Ovary (tissue), 9 donors: Measurements from ENCODE around the gene MAN2A1. TPM values are rescaled to one million over a fixed set of nuclear protein-coding genes. Genes with fewer than 3 reads are reported as not detected.

Source experiments
- DNase-seq, 5 donors: peaks; one replicate each; pipeline ENCODE4 v3.0.0-alpha.2; 2019 to 2020
- H3K27ac ChIP-seq, 2 donors: fragments of 200-600 bp; one replicate each; pipeline versions ENCODE4 v1.5.1 to v1.8.0; 2019 to 2022
- H3K27me3 ChIP-seq: fragments of 200-600 bp; one replicate; pipeline ENCODE4 v1.8.0; 2022
- H3K36me3 ChIP-seq: fragments of 200-600 bp; sonication (generic); one replicate; pipeline ENCODE4 v1.5.1; 2019
- H3K4me1 ChIP-seq: one replicate; pipeline ENCODE4 v1.8.1; 2013; ENCODE audit warnings: mild to moderate bottlenecking, moderate library complexity; ENCODE audit not compliant: insufficient read depth
- H3K4me3 ChIP-seq: fragments of 200-600 bp; sonication (generic); one replicate; pipeline ENCODE4 v1.5.1; 2017
- H3K9me3 ChIP-seq, 2 donors: fragments of 200-600 bp in 1 of 2; sonication (generic) in 1 of 2; one replicate each; pipeline versions ENCODE4 v1.5.1 to v1.8.1; 2013 to 2019; ENCODE audit warnings: mild to moderate bottlenecking in 1 of 2, moderate library complexity in 1 of 2
- CTCF ChIP-seq, 3 donors: fragments of 450-650 bp in 2 of 3; fragments of 200-600 bp in 1 of 3; IDR thresholded peaks; one replicate each; pipeline versions ENCODE4 v1.5.1 to v1.8.0; 2016 to 2022; ENCODE audit warnings: antibody characterized with exemption in 3 of 3, mild to moderate bottlenecking in 1 of 3
- EP300 ChIP-seq: sonication (generic); formaldehyde crosslinking; IDR thresholded peaks from one replicate; pipeline ENCODE4 v1.6.1; 2017; ENCODE audit warnings: antibody characterized with exemption
- POLR2A ChIP-seq: fragments of 450-650 bp; IDR thresholded peaks from one replicate; pipeline ENCODE4 v1.6.1; 2017; ENCODE audit warnings: antibody characterized with exemption, mild to moderate bottlenecking, moderate library complexity
- WGBS, 3 donors: extraction: QIAGEN DNeasy Blood & Tissue Kit in 1 of 3; methylation state at CpG; one replicate each; pipeline versions ENCODE4 v1.1.5 to v1.1.7; 2013 to 2017; 5-methylcytosine and 5-hydroxymethylcytosine counted together
- intact Hi-C, 4 donors: fragments of 100-400 bp; cut with DNase I; formaldehyde crosslinking; loops; one replicate each; pipeline versions ENCODE4 v1.11.0 to v1.15.1; 2022 to 2023
- polyA plus RNA-seq, 2 donors: library from polyadenylated mRNA; stranded (reverse); fragments of 200-250 nt in 1 of 2; fragments of 350-450 nt in 1 of 2; fragmentation: Illumina TruSeq in 1 of 2; extraction: RNeasy Lipid Tissue Mini Kit (QIAGEN cat#74804) in 1 of 2; gene quantifications; one replicate each; pipeline ENCODE4 v1.2.3, GENCODE V29; 2013 to 2014
- total RNA-seq, 7 donors: library from RNA; depleted of rRNA in 2 of 7; stranded (reverse); fragments of >200 nt in 2 of 7; fragmentation: NEBNext Ultra II Directional in 3 of 7; extraction: Animal tissue kit (Norgen Biotek cat#: 25700) in 3 of 7; gene quantifications; one replicate each; pipeline versions ENCODE4 v1.1.0 to v1.2.4, GENCODE V29; 2016 to 2023
- donor health status: DM: no; HTN: no; CAD: no; lungs with moderate emphysema.
- donor health status: DM: no; HTN: no; CAD: no.
- donor health status: Bipolar disorder and iron deficiency.
- donor health status: DM: yes; HTN: yes; CAD: no.
- donor health status: DM: no; HTN: no; CAD: no.
- donor health status: DM: yes; HTN: yes; CAD: no.

MAN2A1 gene
- total and polyA plus RNA-seq, 9 donors = 10.7 to 56.5 (median 31.1) TPM

- no peak for DNase-seq
- Histone ChIP-seq H3K4me1 (peaks cover 3% of the 10 kb centered on the region), H3K27me3 (no peaks in the 10 kb centered on the region), H3K9me3 (no peaks in the 10 kb centered on the region), H3K4me3 (no peak overlapping the region), H3K36me3 (no peaks in the 10 kb centered on the region), H3K27ac (no peak overlapping the region)
- no peak for TF ChIP-seq EP300
- TF ChIP-seq CTCF (IDR thresholded peaks at IDR 0.05) = no peak
- TF ChIP-seq POLR2A = no peak
- WGBS, 3 donors = 67 to 71% (median 68%) methylated on average over 5 of the region's 5 CpGs
- intact Hi-C loops = no loop called here
Observed at GRCh38 chr5:109743041-109743531, 53.4 kb downstream of the MAN2A1 start.

GRCh38 chr5:109743770-109744212 lies 54.1 kb downstream of the MAN2A1 start:
- DNase-seq = peak in 1 of 5 donors; percentile 22
- Histone ChIP-seq H3K36me3 (no peaks in the 10 kb centered on the region), H3K27me3 (no peaks in the 10 kb centered on the region), H3K9me3 (no peaks in the 10 kb centered on the region), H3K4me3 (no peak overlapping the region), H3K27ac (no peak overlapping the region), H3K4me1 (peaks cover 3% of the 10 kb centered on the region)
- TF ChIP-seq EP300 (no peak), CTCF (IDR thresholded peaks at IDR 0.05) (no peak), POLR2A (no peak)
- WGBS, 3 donors = 4 to 11% (median 10%) methylated on average over 3 of the region's 3 CpGs
- intact Hi-C loops = no loop called here

GRCh38 chr5:109744261-109744660 lies 54.5 kb downstream of the MAN2A1 start:
- TF ChIP-seq CTCF (IDR thresholded peaks at IDR 0.05) (no peak), EP300 (no peak), POLR2A (no peak)
- Histone ChIP-seq H3K36me3 (no peaks in the 10 kb centered on the region), H3K9me3 (no peaks in the 10 kb centered on the region), H3K4me1 (peaks cover 3% of the 10 kb centered on the region), H3K4me3 (no peak overlapping the region), H3K27me3 (no peaks in the 10 kb centered on the region), H3K27ac (no peak overlapping the region)
- DNase-seq = no peak
- intact Hi-C loops = no loop called here
- 91 to 97% (median 95%) methylated on average over 2 of the region's 2 CpGs for WGBS, 3 donors

- intact Hi-C loops = no loop called here
- Histone ChIP-seq H3K9me3 (no peaks in the 10 kb centered on the region), H3K4me3 (no peak overlapping the region), H3K27me3 (no peaks in the 10 kb centered on the region), H3K4me1 (peaks cover 2% of the 10 kb centered on the region), H3K27ac (no peak overlapping the region), H3K36me3 (no peaks in the 10 kb centered on the region)
- DNase-seq = no peak
- TF ChIP-seq CTCF (IDR thresholded peaks at IDR 0.05) (no peak), POLR2A (no peak), EP300 (no peak)
Observed at GRCh38 chr5:109748546-109748945, 58.8 kb downstream of the MAN2A1 start.

GRCh38 chr5:109750463-109750862 lies 60.7 kb downstream of the MAN2A1 start:
- Histone ChIP-seq H3K4me3 (no peak overlapping the region), H3K27ac (no peak overlapping the region), H3K4me1 (no peaks in the 10 kb centered on the region), H3K27me3 (no peaks in the 10 kb centered on the region), H3K9me3 (no peaks in the 10 kb centered on the region), H3K36me3 (no peaks in the 10 kb centered on the region)
- intact Hi-C loops = no loop called here
- no peak for DNase-seq
- no peak for TF ChIP-seq POLR2A
- no peak for TF ChIP-seq CTCF (IDR thresholded peaks at IDR 0.05)
- no peak for TF ChIP-seq EP300
